ENCODE results near the gene SRMS. TPM values are rescaled to one million over a fixed set of nuclear protein-coding genes. Genes with fewer than 3 reads are reported as not detected.

SRMS gene
- total RNA-seq, 8 experiments from 2014 or later: 0.11 to 0.27 TPM; not detected in 6

GRCh38 chr20:63542696-63543095, 4.9 kb downstream of the SRMS start:
- peaks cover 7 to 12% of the 10 kb centered on the region in 2 donors for H3K4me1 ChIP-seq (replicated peaks in 1 of 2)
- 73% methylated on average over 2 of the region's 10 CpGs; no CpG with 5 or more reads in 9 of the 10 experiments for WGBS, 10 experiments
- in situ Hi-C loops (cut with MboI; ENCODE audit: low pct_unique_long_range_greater_than_20kb in 2 of 9, low sequenced_read_pairs in 9 of 9, unreplicated experiment in 9 of 9): loop anchor here in 1 of 9 experiments (25.0 kb wide), 1 partner anchor 320 kb away; the partner anchor contains the start of genes ABHD16B and TPD52L2
- no peak overlapping the region for H3K4me3 ChIP-seq
- H3K27ac ChIP-seq: no peak overlapping the region
- ATAC-seq (replicated peaks in 6 of 8): no peak

GRCh38 chr20:63542031-63542559, 5.5 kb downstream of the SRMS start:
- 0% methylated on average over 1 of the region's 36 CpGs; no CpG with 5 or more reads in 9 of the 10 experiments for WGBS, 10 experiments
- H3K27ac ChIP-seq: no peak overlapping the region
- no peak overlapping the region for H3K4me3 ChIP-seq
- in situ Hi-C loops (cut with MboI; ENCODE audit: low pct_unique_long_range_greater_than_20kb in 2 of 9, low sequenced_read_pairs in 9 of 9, unreplicated experiment in 9 of 9): loop anchor here in 1 of 9 experiments (25.0 kb wide), 1 partner anchor 320 kb away; the partner anchor contains the start of genes ABHD16B and TPD52L2
- peaks cover 9 to 12% of the 10 kb centered on the region in 2 donors for H3K4me1 ChIP-seq (replicated peaks in 1 of 2)
- ATAC-seq (replicated peaks in 6 of 8): peak in 1 of 8 experiments; percentile 2

GRCh38 chr20:63541371-63541770, 6.2 kb downstream of the SRMS start:
- no peak overlapping the region for H3K4me3 ChIP-seq
- H3K27ac ChIP-seq: no peak overlapping the region
- WGBS, 10 experiments: 98 to 100% methylated on average over 3 to 8 of the region's 28 CpGs; no CpG with 5 or more reads in 8 of the 10 experiments
- peaks cover 9 to 10% of the 10 kb centered on the region in 2 donors for H3K4me1 ChIP-seq (replicated peaks in 1 of 2)
- ATAC-seq (replicated peaks in 6 of 8): no peak
- in situ Hi-C loops (cut with MboI; ENCODE audit: low pct_unique_long_range_greater_than_20kb in 2 of 9, low sequenced_read_pairs in 9 of 9, unreplicated experiment in 9 of 9): loop anchor here in 1 of 9 experiments (25.0 kb wide), 1 partner anchor 321 kb away; the partner anchor contains the start of genes ABHD16B and TPD52L2

- Histone ChIP-seq H3K27ac (peak overlapping the region in 1 of 2 donors; percentile 34), H3K4me3 (no peak overlapping the region), H3K4me1 (replicated peaks in 1 of 2) (peaks cover 9 to 10% of the 10 kb centered on the region in 2 donors)
- ATAC-seq (replicated peaks in 6 of 8): peak in 6 of 8 experiments; percentile 4 to 84 (median 74)
- in situ Hi-C loops (cut with MboI; ENCODE audit: low pct_unique_long_range_greater_than_20kb in 2 of 9, low sequenced_read_pairs in 9 of 9, unreplicated experiment in 9 of 9): loop anchor here in 1 of 9 experiments (25.0 kb wide), 1 partner anchor 322 kb away; the partner anchor contains the start of genes ABHD16B and TPD52L2
- 16 to 100% (median 57%) methylated on average over 2 to 15 of the region's 49 CpGs; no CpG with 5 or more reads in 5 of the 10 experiments for WGBS, 10 experiments
Measured at GRCh38 chr20:63540417-63541186, 6.9 kb downstream of the SRMS start.

- no peak for ATAC-seq (replicated peaks in 6 of 8)
- in situ Hi-C loops (cut with MboI; ENCODE audit: low pct_unique_long_range_greater_than_20kb in 2 of 9, low sequenced_read_pairs in 9 of 9, unreplicated experiment in 9 of 9): loop anchor here in 1 of 9 experiments (25.0 kb wide), 1 partner anchor 323 kb away; the partner anchor contains the start of genes ABHD16B and TPD52L2
- no peak overlapping the region for H3K4me3 ChIP-seq
- 100% methylated on average over 5 of the region's 29 CpGs; no CpG with 5 or more reads in 9 of the 10 experiments for WGBS, 10 experiments
- H3K4me1 ChIP-seq (replicated peaks in 1 of 2): peaks cover 16 to 17% of the 10 kb centered on the region in 2 donors
- H3K27ac ChIP-seq: peak overlapping the region in 1 of 2 donors; percentile 27
Measured at GRCh38 chr20:63539441-63540370, 7.8 kb downstream of the SRMS start.

GRCh38 chr20:63539092-63539430, 8.5 kb downstream of the SRMS start:
- Histone ChIP-seq H3K27ac (no peak overlapping the region), H3K4me1 (replicated peaks in 1 of 2) (peaks cover 18 to 21% of the 10 kb centered on the region in 2 donors), H3K4me3 (no peak overlapping the region)
- no peak for ATAC-seq (replicated peaks in 6 of 8)
- WGBS, 10 experiments: 83 to 93% (median 86%) methylated on average over 2 to 10 of the region's 12 CpGs; no CpG with 5 or more reads in 7 of the 10 experiments
- in situ Hi-C loops (cut with MboI; ENCODE audit: low pct_unique_long_range_greater_than_20kb in 2 of 9, low sequenced_read_pairs in 9 of 9, unreplicated experiment in 9 of 9): loop anchor here in 1 of 9 experiments (25.0 kb wide), 1 partner anchor 323 kb away; the partner anchor contains the start of genes ABHD16B and TPD52L2

- 83% methylated on average over 2 of the region's 27 CpGs; no CpG with 5 or more reads in 9 of the 10 experiments for WGBS, 10 experiments
- Histone ChIP-seq H3K4me3 (peak overlapping the region in 2 of 5 donors; percentile 7 to 12), H3K27ac (no peak overlapping the region), H3K4me1 (replicated peaks in 1 of 2) (peaks cover 18 to 21% of the 10 kb centered on the region in 2 donors)
- in situ Hi-C loops (cut with MboI; ENCODE audit: low pct_unique_long_range_greater_than_20kb in 2 of 9, low sequenced_read_pairs in 9 of 9, unreplicated experiment in 9 of 9): loop anchor here in 1 of 9 experiments (25.0 kb wide), 1 partner anchor 324 kb away; the partner anchor contains the start of genes ABHD16B and TPD52L2
- ATAC-seq (replicated peaks in 6 of 8): peak; percentile 5 to 48 (median 16)
Measured at GRCh38 chr20:63538204-63539091, 9.1 kb downstream of the SRMS start.

- WGBS, 10 experiments: 100% methylated on average over 1 to 2 of the region's 34 CpGs; no CpG with 5 or more reads in 8 of the 10 experiments
- in situ Hi-C loops (cut with MboI; ENCODE audit: low pct_unique_long_range_greater_than_20kb in 2 of 9, low sequenced_read_pairs in 9 of 9, unreplicated experiment in 9 of 9): loop anchor here in 1 of 9 experiments (25.0 kb wide), 1 partner anchor 325 kb away; the partner anchor contains the start of genes ABHD16B and TPD52L2
- peak overlapping the region in 2 of 5 donors; percentile 7 to 12 for H3K4me3 ChIP-seq
Measured at GRCh38 chr20:63537525-63538203, 9.9 kb downstream of the SRMS start.

GRCh38 chr20:63536997-63537524, 10.5 kb downstream of the SRMS start, which contains the start of gene PTK6:
PTK6 (minus strand) TSS chr20:63537376; CDS start chr20:63537314, 62 bp downstream.
- ATAC-seq (replicated peaks in 6 of 8): no peak
- Histone ChIP-seq H3K27ac (no peak within 1 kb of the TSS), H3K4me1 (replicated peaks in 1 of 2) (peaks cover 18 to 21% of the 10 kb centered on the region in 2 donors), H3K4me3 (peak within 1 kb of the TSS in 2 of 5 donors; percentile 7 to 12)
- 40 to 93% (median 72%) methylated on average over 2 to 10 of the region's 29 CpGs; no CpG with 5 or more reads in 6 of the 10 experiments for WGBS, 10 experiments
- in situ Hi-C loops (cut with MboI; ENCODE audit: low pct_unique_long_range_greater_than_20kb in 2 of 9, low sequenced_read_pairs in 9 of 9, unreplicated experiment in 9 of 9): loop anchor here in 1 of 9 experiments (25.0 kb wide), 1 partner anchor 325 kb away; the partner anchor contains the start of genes ABHD16B and TPD52L2

More at GRCh38 chr20:63537525-63538203, 9.9 kb downstream of the SRMS start:
- ATAC-seq (replicated peaks in 6 of 8): peak; percentile 58 to 92 (median 70)
- Histone ChIP-seq H3K4me1 (replicated peaks in 1 of 2) (peaks cover 18 to 21% of the 10 kb centered on the region in 2 donors), H3K27ac (no peak overlapping the region)

- 18 to 100% (median 57%) methylated on average over 1 to 3 of the region's 35 CpGs; no CpG with 5 or more reads in 6 of the 10 experiments for WGBS, 10 experiments
- no peak overlapping the region for H3K27ac ChIP-seq
- no peak overlapping the region for H3K4me3 ChIP-seq
- peaks cover 18 to 21% of the 10 kb centered on the region in 2 donors for H3K4me1 ChIP-seq (replicated peaks in 1 of 2)
- ATAC-seq (replicated peaks in 6 of 8): no peak
- in situ Hi-C loops (cut with MboI; ENCODE audit: low pct_unique_long_range_greater_than_20kb in 2 of 9, low sequenced_read_pairs in 9 of 9, unreplicated experiment in 9 of 9): loop anchor here in 1 of 9 experiments (25.0 kb wide), 1 partner anchor 326 kb away; the partner anchor contains the start of genes ABHD16B and TPD52L2
Measured at GRCh38 chr20:63536241-63536977, 11.1 kb downstream of the SRMS start.

Data from motor neuron (in vitro differentiated cells).